Nephron progenitor cell (in vitro differentiated cells): ENCODE results near the gene MED13.

ENCODE experiments used
- DNase-seq: peaks from one replicate; pipeline ENCODE4 v3.0.0; 2021
- H3K27ac Mint-ChIP-seq: 2 replicates; pipeline ENCODE4 v1.8.0; 2021; ENCODE audit warnings: mild to moderate bottlenecking, moderate library complexity, mixed read lengths
- H3K27me3 Mint-ChIP-seq: 2 replicates; pipeline ENCODE4 v1.8.0; 2021; ENCODE audit warnings: mild to moderate bottlenecking, low read depth, mixed read lengths; ENCODE audit not compliant: poor library complexity
- H3K36me3 Mint-ChIP-seq: 2 replicates; pipeline ENCODE4 v1.8.0; 2021; ENCODE audit warnings: low read depth, mixed read lengths
- H3K4me1 Mint-ChIP-seq: 2 replicates; pipeline ENCODE4 v1.8.0; 2021; ENCODE audit warnings: mixed read lengths
- H3K4me3 Mint-ChIP-seq: 2 replicates; pipeline ENCODE4 v1.8.0; 2021; ENCODE audit warnings: mild to moderate bottlenecking, moderate library complexity, mixed read lengths
- H3K9me3 Mint-ChIP-seq: 2 replicates; pipeline ENCODE4 v1.8.0; 2021; ENCODE audit warnings: mild to moderate bottlenecking, moderate library complexity, mixed read lengths
- CTCF ChIP-seq: fragments of 200-600 bp; sonication (generic); IDR thresholded peaks from 2 replicates; pipeline ENCODE4 v1.5.0; 2021; ENCODE audit warnings: antibody characterized with exemption

MED13 gene

DNA sequence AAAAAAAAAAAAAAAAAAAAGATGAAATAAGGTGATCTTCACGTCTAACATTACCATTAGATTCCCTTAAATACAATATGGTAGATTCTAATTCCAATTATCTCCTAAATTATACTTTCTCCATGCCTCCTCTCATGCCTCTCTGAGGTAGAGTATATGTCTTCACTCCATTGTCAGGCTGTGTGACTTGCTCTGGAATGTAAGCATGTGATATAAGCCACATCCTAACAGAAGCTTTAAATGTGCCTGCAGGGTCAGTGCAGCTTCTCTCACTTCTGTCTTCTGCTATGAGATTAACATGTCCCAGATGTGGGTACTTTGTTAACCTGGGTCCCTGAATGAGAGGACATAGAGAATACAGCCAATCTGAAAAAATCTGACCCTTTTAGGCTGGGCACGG lies 32.6 kb downstream of the MED13 start:
- TF ChIP-seq CTCF: no peak
- Mint-ChIP-seq H3K4me3 (no peak overlapping the region), H3K36me3 (peaks cover 68% of the 10 kb centered on the region), H3K27ac (peak overlapping the region; percentile 34), H3K27me3 (no peaks in the 10 kb centered on the region), H3K4me1 (no peaks in the 10 kb centered on the region), H3K9me3 (peaks cover 5% of the 10 kb centered on the region)
- no peak for DNase-seq

GRCh38 chr17:62030264-62030663 lies 34.8 kb downstream of the MED13 start:
- H3K4me3 Mint-ChIP-seq: no peak overlapping the region
- TF ChIP-seq CTCF: no peak
- H3K4me1 Mint-ChIP-seq: no peaks in the 10 kb centered on the region
- no peak overlapping the region for H3K27ac Mint-ChIP-seq
- H3K36me3 Mint-ChIP-seq: peaks cover 84% of the 10 kb centered on the region
- no peaks in the 10 kb centered on the region for H3K27me3 Mint-ChIP-seq
- peaks cover 5% of the 10 kb centered on the region for H3K9me3 Mint-ChIP-seq
- no peak for DNase-seq

DNA sequence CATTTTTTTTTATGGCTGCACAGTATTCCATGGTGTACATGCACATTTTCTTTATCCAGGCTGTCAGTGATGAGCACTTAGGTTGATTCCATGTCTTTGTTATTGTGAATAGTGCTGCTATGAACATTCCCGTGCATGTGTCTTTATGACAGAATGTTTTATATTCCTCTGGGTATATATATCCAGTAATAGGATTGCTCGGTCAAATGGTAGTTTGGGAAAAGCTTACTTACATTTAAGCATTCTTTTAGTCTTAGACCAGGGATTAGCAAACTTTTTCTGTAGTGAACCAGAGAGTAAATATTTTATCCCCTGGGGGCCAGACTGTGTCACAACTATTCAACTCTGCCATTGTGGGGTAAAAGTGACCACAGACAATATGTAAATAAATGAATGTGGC lies 40.2 kb downstream of the MED13 start:
- Mint-ChIP-seq H3K36me3 (peaks cover 88% of the 10 kb centered on the region), H3K4me3 (no peak overlapping the region), H3K4me1 (no peaks in the 10 kb centered on the region), H3K27ac (no peak overlapping the region), H3K9me3 (peaks cover 24% of the 10 kb centered on the region), H3K27me3 (no peaks in the 10 kb centered on the region)
- DNase-seq: no peak
- TF ChIP-seq CTCF: no peak

DNA sequence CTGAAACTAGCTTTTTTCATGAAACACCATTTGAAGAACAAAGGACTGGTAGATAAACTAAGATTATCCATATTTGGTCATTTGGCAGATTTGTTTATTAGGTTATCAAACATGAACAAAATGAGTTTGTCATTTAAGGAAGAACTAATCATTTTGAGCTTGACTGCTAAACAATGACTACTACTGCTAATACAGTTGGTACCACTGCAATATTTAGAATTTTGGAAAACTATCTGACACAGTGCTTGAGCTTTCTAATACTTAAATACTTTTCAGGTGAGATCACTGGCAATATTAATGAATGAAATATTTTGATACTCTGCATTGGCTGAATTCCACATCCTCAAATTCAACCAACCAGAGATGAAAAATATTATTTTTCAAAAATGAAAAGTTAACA lies 47.2 kb downstream of the MED13 start:
- Mint-ChIP-seq H3K4me3 (no peak overlapping the region), H3K27ac (no peak overlapping the region), H3K9me3 (peaks cover 40% of the 10 kb centered on the region), H3K36me3 (peaks cover 87% of the 10 kb centered on the region), H3K27me3 (no peaks in the 10 kb centered on the region), H3K4me1 (no peaks in the 10 kb centered on the region)
- no peak for DNase-seq
- TF ChIP-seq CTCF: no peak

DNA sequence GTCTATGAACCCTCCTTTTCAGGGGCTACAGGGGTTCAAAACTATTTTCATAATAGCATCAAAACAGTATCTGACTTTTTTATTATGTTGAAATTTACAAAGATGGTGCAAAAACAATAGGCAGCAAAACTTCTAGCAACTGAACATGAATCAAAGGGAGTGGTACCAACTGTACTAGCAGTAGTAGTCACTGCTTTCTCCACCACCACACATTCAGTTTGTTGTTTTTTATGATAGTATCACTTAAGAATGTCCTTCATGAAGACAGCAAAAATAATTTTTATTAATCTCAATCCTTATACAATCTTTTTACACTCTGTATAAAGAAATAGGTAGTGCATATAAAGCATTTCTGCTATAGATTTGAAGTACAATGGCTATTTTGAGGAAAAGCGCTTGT lies 47.6 kb downstream of the MED13 start:
- Mint-ChIP-seq H3K4me3 (no peak overlapping the region), H3K36me3 (peaks cover 87% of the 10 kb centered on the region), H3K4me1 (no peaks in the 10 kb centered on the region), H3K9me3 (peaks cover 37% of the 10 kb centered on the region), H3K27ac (no peak overlapping the region), H3K27me3 (no peaks in the 10 kb centered on the region)
- no peak for TF ChIP-seq CTCF
- DNase-seq: no peak

DNA sequence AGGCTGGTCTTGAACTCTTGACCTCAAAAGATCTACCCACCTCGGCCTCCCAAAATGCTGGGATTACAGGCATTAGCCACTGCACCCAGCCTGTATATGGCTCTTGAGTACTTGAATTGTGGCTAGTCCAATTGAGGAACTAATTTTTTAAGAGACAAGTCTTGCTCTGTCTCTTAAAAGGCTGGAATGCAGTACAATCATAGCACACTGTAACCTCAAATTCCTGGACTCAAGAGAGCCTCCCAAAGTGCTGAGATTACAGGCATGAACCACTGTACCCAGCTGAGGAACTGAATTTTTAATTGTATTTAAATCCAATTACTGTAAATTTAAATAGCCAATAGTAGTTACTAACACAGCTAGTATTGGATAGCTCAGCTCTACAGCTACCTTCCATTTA lies 50.6 kb downstream of the MED13 start:
- peaks cover 19% of the 10 kb centered on the region for H3K9me3 Mint-ChIP-seq
- no peaks in the 10 kb centered on the region for H3K27me3 Mint-ChIP-seq
- H3K4me1 Mint-ChIP-seq: no peaks in the 10 kb centered on the region
- peaks cover 95% of the 10 kb centered on the region for H3K36me3 Mint-ChIP-seq
- TF ChIP-seq CTCF: no peak
- no peak overlapping the region for H3K27ac Mint-ChIP-seq
- H3K4me3 Mint-ChIP-seq: no peak overlapping the region
- no peak for DNase-seq
